SK-N-SH (cell line): ENCODE results near the gene SFMBT2.

ENCODE experiments used
- EZH2phosphoT487 ChIP-seq: fragments of 200-600 bp; sonication (generic); IDR thresholded peaks from 2 replicates; pipeline ENCODE4 v1.6.1; 2017; ENCODE audit warnings: low read depth, mixed run types, mild to moderate bottlenecking, antibody characterized with exemption, moderate library complexity, borderline replicate concordance
- FOXJ3 ChIP-seq: sonication (generic); formaldehyde crosslinking; IDR thresholded peaks from 2 replicates; pipeline ENCODE4 v1.5.1; 2020; ENCODE audit warnings: mild to moderate bottlenecking, missing genetic modification reagents
- MAX ChIP-seq: IDR thresholded peaks from 2 replicates; pipeline ENCODE4 v1.4.0; 2012; ENCODE audit warnings: low read depth
- POLR2AphosphoS5 ChIP-seq: IDR thresholded peaks from 2 replicates; pipeline ENCODE4 v1.6.1; 2012; ENCODE audit warnings: low read depth, low read length
- RFX5 ChIP-seq: IDR thresholded peaks from 2 replicates; pipeline ENCODE4 v1.6.1; 2012; ENCODE audit warnings: mild to moderate bottlenecking, improper control_type of control experiment, low read length
- YY1 ChIP-seq: IDR thresholded peaks from 2 replicates; pipeline ENCODE4 v1.4.0; 2012; ENCODE audit warnings: low read depth, mild to moderate bottlenecking
- TF ChIP-seq, protein P1 (sequence below): fragments of 200-600 bp; sonication (generic); IDR thresholded peaks from 2 replicates; pipeline ENCODE4 v1.6.1; 2017; ENCODE audit warnings: antibody characterized with exemption, mild to moderate bottlenecking, moderate library complexity

- TF ChIP-seq, protein P1, sequence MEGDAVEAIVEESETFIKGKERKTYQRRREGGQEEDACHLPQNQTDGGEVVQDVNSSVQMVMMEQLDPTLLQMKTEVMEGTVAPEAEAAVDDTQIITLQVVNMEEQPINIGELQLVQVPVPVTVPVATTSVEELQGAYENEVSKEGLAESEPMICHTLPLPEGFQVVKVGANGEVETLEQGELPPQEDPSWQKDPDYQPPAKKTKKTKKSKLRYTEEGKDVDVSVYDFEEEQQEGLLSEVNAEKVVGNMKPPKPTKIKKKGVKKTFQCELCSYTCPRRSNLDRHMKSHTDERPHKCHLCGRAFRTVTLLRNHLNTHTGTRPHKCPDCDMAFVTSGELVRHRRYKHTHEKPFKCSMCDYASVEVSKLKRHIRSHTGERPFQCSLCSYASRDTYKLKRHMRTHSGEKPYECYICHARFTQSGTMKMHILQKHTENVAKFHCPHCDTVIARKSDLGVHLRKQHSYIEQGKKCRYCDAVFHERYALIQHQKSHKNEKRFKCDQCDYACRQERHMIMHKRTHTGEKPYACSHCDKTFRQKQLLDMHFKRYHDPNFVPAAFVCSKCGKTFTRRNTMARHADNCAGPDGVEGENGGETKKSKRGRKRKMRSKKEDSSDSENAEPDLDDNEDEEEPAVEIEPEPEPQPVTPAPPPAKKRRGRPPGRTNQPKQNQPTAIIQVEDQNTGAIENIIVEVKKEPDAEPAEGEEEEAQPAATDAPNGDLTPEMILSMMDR = no peak
- TF ChIP-seq RFX5 = no peak
- no peak for TF ChIP-seq YY1
- no peak for TF ChIP-seq FOXJ3
- no peak for TF ChIP-seq MAX
- TF ChIP-seq EZH2phosphoT487 = no peak
- TF ChIP-seq POLR2AphosphoS5 = no peak
Observed at GRCh38 chr10:7410301-7410861, 453 bp downstream of the SFMBT2 start.
